HG02981 (cell line): Measurements from ENCODE around the gene SCGB1C2.

Experiments
- ATAC-seq: cut with Tn5 transposase; IDR thresholded peaks from one replicate; pipeline ENCODE4 v1.9.1; 2021; ENCODE audit warnings: mild to moderate bottlenecking, moderate library complexity; ENCODE audit not compliant: unreplicated experiment

The SCGB1C2 gene

GRCh38 chr17:170130-170670 is 32.8 kb downstream of the SCGB1C2 start:
- no peak for ATAC-seq

GRCh38 chr17:171871-172270 is 34.5 kb downstream of the SCGB1C2 start:
- ATAC-seq = no peak

- no peak for ATAC-seq
These were observed 35.0 kb downstream of the SCGB1C2 start for GRCh38 chr17:172401-172800.

GRCh38 chr17:173166-173911 is 36.0 kb downstream of the SCGB1C2 start:
- ATAC-seq = no peak

- no peak for ATAC-seq
These were observed 39.8 kb downstream of the SCGB1C2 start for GRCh38 chr17:177155-177554.

- no peak for ATAC-seq
These were observed 40.4 kb downstream of the SCGB1C2 start for GRCh38 chr17:177762-178161.

- no peak for ATAC-seq
These were observed 41.1 kb downstream of the SCGB1C2 start for GRCh38 chr17:178292-179065.

GRCh38 chr17:179066-179432 is 41.7 kb downstream of the SCGB1C2 start:
- no peak for ATAC-seq

GRCh38 chr17:179781-180380 is 42.5 kb downstream of the SCGB1C2 start:
- ATAC-seq = no peak

GRCh38 chr17:180381-181244 is 43.2 kb downstream of the SCGB1C2 start:
- ATAC-seq = no peak

- ATAC-seq = no peak
These were observed 44.1 kb downstream of the SCGB1C2 start, which contains the start of gene DOC2B for GRCh38 chr17:181245-182049. Gene DOC2B, minus strand, starts transcription at chr17:181650. Its CDS starts 171 bp downstream, at chr17:181479.

GRCh38 chr17:182050-182751 is 44.8 kb downstream of the SCGB1C2 start:
- ATAC-seq = no peak

- ATAC-seq = no peak
These were observed 45.7 kb downstream of the SCGB1C2 start for GRCh38 chr17:183021-183420.

- no peak for ATAC-seq
These were observed 48.2 kb downstream of the SCGB1C2 start for GRCh38 chr17:185445-186138.

- ATAC-seq = no peak
These were observed 49.8 kb downstream of the SCGB1C2 start for GRCh38 chr17:187130-187529.
